Effector memory CD8-positive, alpha-beta T cell (primary cell): ENCODE measurements around the gene NIPBL.
A peak's percentile ranks its signal among the peaks of the same experiment; 100 is the strongest.
"Not testable (repeated sequence)": the region's sequence is repeated elsewhere in the genome, so short reads cannot be mapped to it uniquely, and the experiment has no call there.

Source experiments
- ATAC-seq: fragments of 150-1000 bp; cut with Tn5 transposase; replicated peaks from 2 replicates; pipeline ENCODE4 v1.10.0; 2021; ENCODE audit warnings: mild to moderate bottlenecking, moderate library complexity
- DNase-seq, 3 experiments: peaks; one replicate each; pipeline ENCODE4 v3.0.0; 2021
- H3K27ac Mint-ChIP-seq, 2 donors: one replicate each; pipeline ENCODE4 v1.8.0; 2022; ENCODE audit warnings: mild to moderate bottlenecking in 2 of 2, mixed read lengths in 2 of 2, moderate library complexity in 2 of 2
- H3K27me3 Mint-ChIP-seq, 2 donors: one replicate each; pipeline ENCODE4 v1.8.0; 2022; ENCODE audit warnings: mixed read lengths in 2 of 2
- H3K36me3 Mint-ChIP-seq: one replicate; pipeline ENCODE4 v1.8.0; 2022; ENCODE audit warnings: mild to moderate bottlenecking, moderate library complexity, mixed read lengths; ENCODE audit not compliant: insufficient read depth
- H3K4me1 Mint-ChIP-seq, 2 donors: one replicate each; pipeline ENCODE4 v1.8.0; 2022; ENCODE audit warnings: low read depth in 2 of 2, mixed read lengths in 2 of 2
- H3K4me3 Mint-ChIP-seq, 2 donors: one replicate each; pipeline ENCODE4 v1.8.0; 2022; ENCODE audit warnings: mild to moderate bottlenecking in 2 of 2, mixed read lengths in 2 of 2, moderate library complexity in 2 of 2
- H3K9me3 Mint-ChIP-seq, 2 donors: one replicate each; pipeline ENCODE4 v1.8.0; 2022; ENCODE audit warnings: mixed read lengths in 2 of 2
- total RNA-seq, 9 experiments: gene quantifications; one replicate each; lab custom pipeline; 2026; lab: John Stamatoyannopoulos, UW

Gene NIPBL
- 127 to 383 (median 243) reads per million in 9 experiments for total RNA-seq

GRCh38 chr5:36876299-36876964, at the start of gene NIPBL:
Gene NIPBL (plus strand): TSS chr5:36876769. CDS start chr5:36953697, 76,928 bp downstream.
- Mint-ChIP-seq H3K27me3 (no peaks in the 10 kb centered on the region), H3K4me3 (peak within 1 kb of the TSS; percentile 96 to 97), H3K4me1 (peaks cover 29 to 38% of the 10 kb centered on the region in 2 donors), H3K36me3 (peaks cover 39% of the 10 kb centered on the region), H3K27ac (peak within 1 kb of the TSS; percentile 97 to 98), H3K9me3 (no peaks in the 10 kb centered on the region)
- ATAC-seq: peak; percentile 69
- peak; percentile 82 to 85 (median 83) for DNase-seq

GRCh38 chr5:36832274-36832673, 44.3 kb upstream of the NIPBL start:
- Mint-ChIP-seq H3K27ac (no peak overlapping the region), H3K36me3 (no peaks in the 10 kb centered on the region), H3K9me3 (no peaks in the 10 kb centered on the region), H3K4me1 (no peaks in the 10 kb centered on the region), H3K27me3 (peaks cover 10 to 22% of the 10 kb centered on the region in 2 donors), H3K4me3 (no peak overlapping the region)
- no peak for ATAC-seq
- DNase-seq: no peak

- Mint-ChIP-seq H3K27ac (no peak overlapping the region), H3K4me1 (no peaks in the 10 kb centered on the region), H3K4me3 (no peak overlapping the region), H3K27me3 (peaks cover 22 to 32% of the 10 kb centered on the region in 2 donors), H3K9me3 (no peaks in the 10 kb centered on the region), H3K36me3 (no peaks in the 10 kb centered on the region)
- ATAC-seq (no peak), DNase-seq (no peak)
These were observed 39.7 kb upstream of the NIPBL start for GRCh38 chr5:36836831-36837230.

- no peak for ATAC-seq
- Mint-ChIP-seq H3K9me3 (no peaks in the 10 kb centered on the region), H3K36me3 (no peaks in the 10 kb centered on the region), H3K4me1 (peaks cover 0 to 4% of the 10 kb centered on the region in 2 donors), H3K4me3 (no peak overlapping the region), H3K27ac (no peak overlapping the region), H3K27me3 (peaks cover 39 to 42% of the 10 kb centered on the region in 2 donors)
- DNase-seq: no peak
These were observed 36.8 kb upstream of the NIPBL start for GRCh38 chr5:36839489-36840476.

GRCh38 chr5:36841677-36842076, 34.9 kb upstream of the NIPBL start:
- peaks cover 0 to 4% of the 10 kb centered on the region in 2 donors for H3K4me1 Mint-ChIP-seq
- H3K4me3 Mint-ChIP-seq: no peak overlapping the region
- DNase-seq (no peak), ATAC-seq (no peak)
- peaks cover 48 to 52% of the 10 kb centered on the region in 2 donors for H3K27me3 Mint-ChIP-seq
- H3K9me3 Mint-ChIP-seq: no peaks in the 10 kb centered on the region
- H3K36me3 Mint-ChIP-seq: no peaks in the 10 kb centered on the region
- no peak overlapping the region for H3K27ac Mint-ChIP-seq

GRCh38 chr5:36842087-36842486, 34.5 kb upstream of the NIPBL start:
- no peak for ATAC-seq
- H3K27ac Mint-ChIP-seq: no peak overlapping the region

GRCh38 chr5:36844305-36844704, 32.3 kb upstream of the NIPBL start:
- Mint-ChIP-seq H3K9me3 (no peaks in the 10 kb centered on the region), H3K4me1 (peaks cover 0 to 4% of the 10 kb centered on the region in 2 donors), H3K27ac (no peak overlapping the region), H3K27me3 (peaks cover 40 to 56% of the 10 kb centered on the region in 2 donors), H3K36me3 (no peaks in the 10 kb centered on the region), H3K4me3 (no peak overlapping the region)
- DNase-seq (no peak), ATAC-seq (no peak)

More at GRCh38 chr5:36842087-36842486, 34.5 kb upstream of the NIPBL start:
- H3K4me1 Mint-ChIP-seq: peaks cover 0 to 4% of the 10 kb centered on the region in 2 donors
- no peaks in the 10 kb centered on the region for H3K9me3 Mint-ChIP-seq
- H3K27me3 Mint-ChIP-seq: peaks cover 48 to 52% of the 10 kb centered on the region in 2 donors
- no peaks in the 10 kb centered on the region for H3K36me3 Mint-ChIP-seq
- H3K4me3 Mint-ChIP-seq: no peak overlapping the region
- DNase-seq: no peak

- not testable (repeated sequence) for H3K9me3 Mint-ChIP-seq, ATAC-seq, H3K27ac Mint-ChIP-seq, H3K36me3 Mint-ChIP-seq, H3K4me3 Mint-ChIP-seq, H3K4me1 Mint-ChIP-seq, DNase-seq
- H3K27me3 Mint-ChIP-seq: peaks cover 48 to 63% of the 10 kb centered on the region in 2 donors
These were observed 28.0 kb upstream of the NIPBL start for GRCh38 chr5:36848545-36848944.

GRCh38 chr5:36852903-36853302, 23.7 kb upstream of the NIPBL start:
- peaks cover 31 to 38% of the 10 kb centered on the region in 2 donors for H3K27me3 Mint-ChIP-seq
- not testable (repeated sequence) for ATAC-seq, H3K4me1 Mint-ChIP-seq, H3K36me3 Mint-ChIP-seq, H3K9me3 Mint-ChIP-seq, DNase-seq, H3K4me3 Mint-ChIP-seq, H3K27ac Mint-ChIP-seq

GRCh38 chr5:36854402-36855140, 22.0 kb upstream of the NIPBL start:
- ATAC-seq (no peak), DNase-seq (no peak)
- no peak overlapping the region for H3K4me3 Mint-ChIP-seq
- H3K27me3 Mint-ChIP-seq: peaks cover 26 to 38% of the 10 kb centered on the region in 2 donors
- no peak overlapping the region for H3K27ac Mint-ChIP-seq
- H3K4me1 Mint-ChIP-seq: peaks cover 0 to 4% of the 10 kb centered on the region in 2 donors
- no peaks in the 10 kb centered on the region for H3K36me3 Mint-ChIP-seq
- no peaks in the 10 kb centered on the region for H3K9me3 Mint-ChIP-seq

GRCh38 chr5:36855141-36855495, 21.5 kb upstream of the NIPBL start:
- no peaks in the 10 kb centered on the region for H3K9me3 Mint-ChIP-seq
- no peak overlapping the region for H3K4me3 Mint-ChIP-seq
- H3K27me3 Mint-ChIP-seq: peaks cover 23 to 32% of the 10 kb centered on the region in 2 donors
- no peaks in the 10 kb centered on the region for H3K36me3 Mint-ChIP-seq
- H3K4me1 Mint-ChIP-seq: peaks cover 0 to 4% of the 10 kb centered on the region in 2 donors
- no peak for DNase-seq
- no peak overlapping the region for H3K27ac Mint-ChIP-seq
- ATAC-seq: no peak

- Mint-ChIP-seq H3K27ac (no peak overlapping the region), H3K4me3 (no peak overlapping the region), H3K9me3 (no peaks in the 10 kb centered on the region), H3K27me3 (peaks cover 21 to 22% of the 10 kb centered on the region in 2 donors), H3K36me3 (no peaks in the 10 kb centered on the region), H3K4me1 (no peaks in the 10 kb centered on the region)
- ATAC-seq: no peak
- DNase-seq: no peak
These were observed 14.7 kb upstream of the NIPBL start for GRCh38 chr5:36861871-36862270.
